ENCODE measurements around the gene MAP3K9.

DNA sequence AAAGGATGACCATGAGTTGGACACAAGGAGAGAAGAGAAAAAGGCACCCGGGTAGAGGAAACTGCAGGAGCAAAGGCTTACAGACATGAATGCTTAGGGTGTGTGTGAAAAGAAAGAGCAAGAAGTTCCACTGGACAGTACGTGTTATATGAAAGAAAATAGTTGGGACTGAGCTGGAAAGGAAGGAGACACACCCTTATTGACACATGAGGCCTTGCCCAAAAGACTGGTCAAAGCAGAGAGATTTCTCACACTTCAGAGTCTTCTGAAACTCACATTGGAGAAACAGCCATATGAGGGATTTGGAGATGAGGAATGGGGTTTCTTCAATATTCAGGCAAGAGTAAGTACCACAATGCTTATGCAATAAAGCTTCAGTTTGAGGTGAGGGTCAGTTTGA is 111.6 kb downstream of the MAP3K9 start:
- TF ChIP-seq, protein P1, sequence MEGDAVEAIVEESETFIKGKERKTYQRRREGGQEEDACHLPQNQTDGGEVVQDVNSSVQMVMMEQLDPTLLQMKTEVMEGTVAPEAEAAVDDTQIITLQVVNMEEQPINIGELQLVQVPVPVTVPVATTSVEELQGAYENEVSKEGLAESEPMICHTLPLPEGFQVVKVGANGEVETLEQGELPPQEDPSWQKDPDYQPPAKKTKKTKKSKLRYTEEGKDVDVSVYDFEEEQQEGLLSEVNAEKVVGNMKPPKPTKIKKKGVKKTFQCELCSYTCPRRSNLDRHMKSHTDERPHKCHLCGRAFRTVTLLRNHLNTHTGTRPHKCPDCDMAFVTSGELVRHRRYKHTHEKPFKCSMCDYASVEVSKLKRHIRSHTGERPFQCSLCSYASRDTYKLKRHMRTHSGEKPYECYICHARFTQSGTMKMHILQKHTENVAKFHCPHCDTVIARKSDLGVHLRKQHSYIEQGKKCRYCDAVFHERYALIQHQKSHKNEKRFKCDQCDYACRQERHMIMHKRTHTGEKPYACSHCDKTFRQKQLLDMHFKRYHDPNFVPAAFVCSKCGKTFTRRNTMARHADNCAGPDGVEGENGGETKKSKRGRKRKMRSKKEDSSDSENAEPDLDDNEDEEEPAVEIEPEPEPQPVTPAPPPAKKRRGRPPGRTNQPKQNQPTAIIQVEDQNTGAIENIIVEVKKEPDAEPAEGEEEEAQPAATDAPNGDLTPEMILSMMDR (IDR thresholded peaks at IDR 0.05) = no peak
- TF ChIP-seq POLR2A (IDR thresholded peaks at IDR 0.05) = no peak
